HG03565 (cell line): ENCODE measurements around the gene CLN6.
"Not testable (repeated sequence)": the region's sequence is repeated elsewhere in the genome, so short reads cannot be mapped to it uniquely, and the experiment has no call there.

Experiments
- ATAC-seq: cut with Tn5 transposase; IDR thresholded peaks from one replicate; pipeline ENCODE4 v1.9.1; 2021; ENCODE audit warnings: mild to moderate bottlenecking, moderate library complexity; ENCODE audit not compliant: unreplicated experiment

Gene CLN6

GRCh38 chr15:68224108-68224507, 5.4 kb downstream of the CLN6 start:
- no peak for ATAC-seq

GRCh38 chr15:68223171-68223570, 6.4 kb downstream of the CLN6 start:
- ATAC-seq, result no peak

- not testable (repeated sequence) for ATAC-seq
Measured at GRCh38 chr15:68222432-68222743, 7.1 kb downstream of the CLN6 start.

- ATAC-seq, result not testable (repeated sequence)
Measured at GRCh38 chr15:68221530-68222431, 7.7 kb downstream of the CLN6 start.

- no peak for ATAC-seq
Measured at GRCh38 chr15:68220967-68221366, 8.6 kb downstream of the CLN6 start.

GRCh38 chr15:68220489-68220888, 9.0 kb downstream of the CLN6 start:
- ATAC-seq, result no peak

GRCh38 chr15:68218847-68219798, 10.4 kb downstream of the CLN6 start:
- ATAC-seq, result no peak

- no peak for ATAC-seq
Measured at GRCh38 chr15:68218331-68218730, 11.2 kb downstream of the CLN6 start.

GRCh38 chr15:68217341-68217740, 12.2 kb downstream of the CLN6 start:
- no peak for ATAC-seq

- ATAC-seq, result no peak
Measured at GRCh38 chr15:68214838-68215254, 14.7 kb downstream of the CLN6 start.

GRCh38 chr15:68213991-68214837, 15.3 kb downstream of the CLN6 start:
- ATAC-seq, result no peak

GRCh38 chr15:68213491-68213845, 16.1 kb downstream of the CLN6 start:
- ATAC-seq, result not testable (repeated sequence)

GRCh38 chr15:68211656-68212320, 17.7 kb downstream of the CLN6 start:
- ATAC-seq, result no peak

GRCh38 chr15:68210821-68211655, 18.5 kb downstream of the CLN6 start:
- no peak for ATAC-seq

GRCh38 chr15:68210409-68210756, 19.1 kb downstream of the CLN6 start:
- ATAC-seq, result no peak

- no peak for ATAC-seq
Measured at GRCh38 chr15:68209735-68210408, 19.7 kb downstream of the CLN6 start.

GRCh38 chr15:68209272-68209671, 20.3 kb downstream of the CLN6 start:
- no peak for ATAC-seq

GRCh38 chr15:68208636-68209240, 20.8 kb downstream of the CLN6 start:
- no peak for ATAC-seq

GRCh38 chr15:68208136-68208535, 21.4 kb downstream of the CLN6 start:
- no peak for ATAC-seq
